ENCODE measurements around the gene CADPS2.

Gene CADPS2

DNA sequence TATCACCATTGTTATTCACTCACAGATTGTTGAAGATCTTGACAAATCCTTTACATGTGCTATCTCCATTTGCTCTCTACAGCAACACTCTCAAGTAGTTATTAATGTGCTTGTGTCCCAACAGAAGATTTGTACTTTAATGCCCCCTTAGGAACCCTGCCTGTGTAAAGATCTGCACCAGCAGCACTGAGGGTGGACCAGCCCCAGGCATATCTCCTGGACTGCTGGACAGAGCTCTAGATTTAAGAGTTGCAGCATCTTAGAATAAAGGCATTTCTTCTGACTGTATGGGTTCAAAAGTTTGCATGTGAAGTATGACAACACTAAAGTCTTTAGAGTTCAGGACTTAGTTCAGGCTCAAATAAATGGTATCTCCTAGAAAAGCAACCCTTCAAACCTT is 282.0 kb downstream of the CADPS2 start:
- Mint-ChIP-seq H3K4me3 (no peak overlapping the region), H3K36me3 (ENCODE audit: low read depth) (no peaks in the 10 kb centered on the region), H3K4me1 (no peaks in the 10 kb centered on the region), H3K9me3 (no peaks in the 10 kb centered on the region), H3K27ac (no peak overlapping the region), H3K27me3 (ENCODE audit: low read depth) (no peaks in the 10 kb centered on the region)
- TF ChIP-seq, protein P1, sequence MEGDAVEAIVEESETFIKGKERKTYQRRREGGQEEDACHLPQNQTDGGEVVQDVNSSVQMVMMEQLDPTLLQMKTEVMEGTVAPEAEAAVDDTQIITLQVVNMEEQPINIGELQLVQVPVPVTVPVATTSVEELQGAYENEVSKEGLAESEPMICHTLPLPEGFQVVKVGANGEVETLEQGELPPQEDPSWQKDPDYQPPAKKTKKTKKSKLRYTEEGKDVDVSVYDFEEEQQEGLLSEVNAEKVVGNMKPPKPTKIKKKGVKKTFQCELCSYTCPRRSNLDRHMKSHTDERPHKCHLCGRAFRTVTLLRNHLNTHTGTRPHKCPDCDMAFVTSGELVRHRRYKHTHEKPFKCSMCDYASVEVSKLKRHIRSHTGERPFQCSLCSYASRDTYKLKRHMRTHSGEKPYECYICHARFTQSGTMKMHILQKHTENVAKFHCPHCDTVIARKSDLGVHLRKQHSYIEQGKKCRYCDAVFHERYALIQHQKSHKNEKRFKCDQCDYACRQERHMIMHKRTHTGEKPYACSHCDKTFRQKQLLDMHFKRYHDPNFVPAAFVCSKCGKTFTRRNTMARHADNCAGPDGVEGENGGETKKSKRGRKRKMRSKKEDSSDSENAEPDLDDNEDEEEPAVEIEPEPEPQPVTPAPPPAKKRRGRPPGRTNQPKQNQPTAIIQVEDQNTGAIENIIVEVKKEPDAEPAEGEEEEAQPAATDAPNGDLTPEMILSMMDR (IDR thresholded peaks at IDR 0.05; ENCODE audit: unreplicated experiment in 3 of 3), result no peak

DNA sequence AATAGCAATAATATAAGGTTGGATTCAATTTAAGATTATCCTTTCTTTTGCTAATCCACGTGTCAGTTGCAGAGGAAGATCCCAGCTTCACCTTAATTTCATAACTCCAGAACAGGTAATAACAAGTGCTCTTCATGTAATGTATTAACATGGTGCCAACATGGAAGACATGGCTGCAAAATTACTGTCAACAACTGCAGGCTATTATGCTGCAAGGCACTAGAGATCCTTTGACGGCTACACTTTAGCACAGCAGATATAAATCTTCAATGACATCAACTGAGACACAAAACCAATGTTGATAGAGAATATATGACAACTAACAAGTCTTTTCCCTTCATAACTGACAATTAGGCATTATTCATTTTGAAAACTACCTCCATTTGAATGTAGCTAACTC is 283.5 kb downstream of the CADPS2 start:
- H3K4me3 Mint-ChIP-seq, result no peak overlapping the region
- H3K27me3 Mint-ChIP-seq (ENCODE audit: low read depth), result no peaks in the 10 kb centered on the region
- no peak overlapping the region for H3K27ac Mint-ChIP-seq
- H3K9me3 Mint-ChIP-seq, result no peaks in the 10 kb centered on the region
- H3K36me3 Mint-ChIP-seq (ENCODE audit: low read depth), result no peaks in the 10 kb centered on the region
- H3K4me1 Mint-ChIP-seq, result no peaks in the 10 kb centered on the region
- TF ChIP-seq, protein P1 (IDR thresholded peaks at IDR 0.05; ENCODE audit: unreplicated experiment in 3 of 3), result no peak

DNA sequence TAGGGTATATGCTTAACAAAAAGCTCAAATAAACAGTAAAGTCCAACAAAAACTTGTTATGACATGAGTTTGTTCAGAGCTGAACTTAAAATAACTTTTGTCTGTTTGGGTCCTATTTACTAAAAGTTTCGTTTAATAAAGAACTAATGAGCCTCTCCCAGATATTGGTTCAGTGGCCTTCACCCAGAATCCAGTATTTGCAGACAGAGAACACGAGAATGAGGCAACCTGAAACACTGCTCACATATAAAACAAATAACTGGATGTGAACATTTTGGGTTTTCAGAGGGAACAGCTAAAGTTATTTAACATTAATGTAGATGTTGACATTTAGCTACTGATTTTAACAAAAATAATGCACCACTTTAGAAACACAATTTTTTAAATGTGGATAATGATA is 285.6 kb downstream of the CADPS2 start:
- H3K36me3 Mint-ChIP-seq (ENCODE audit: low read depth), result no peaks in the 10 kb centered on the region
- H3K27me3 Mint-ChIP-seq (ENCODE audit: low read depth), result no peaks in the 10 kb centered on the region
- H3K27ac Mint-ChIP-seq, result no peak overlapping the region
- no peaks in the 10 kb centered on the region for H3K4me1 Mint-ChIP-seq
- no peaks in the 10 kb centered on the region for H3K9me3 Mint-ChIP-seq
- TF ChIP-seq, protein P1 (IDR thresholded peaks at IDR 0.05; ENCODE audit: unreplicated experiment in 3 of 3), result no peak
- H3K4me3 Mint-ChIP-seq, result no peak overlapping the region

DNA sequence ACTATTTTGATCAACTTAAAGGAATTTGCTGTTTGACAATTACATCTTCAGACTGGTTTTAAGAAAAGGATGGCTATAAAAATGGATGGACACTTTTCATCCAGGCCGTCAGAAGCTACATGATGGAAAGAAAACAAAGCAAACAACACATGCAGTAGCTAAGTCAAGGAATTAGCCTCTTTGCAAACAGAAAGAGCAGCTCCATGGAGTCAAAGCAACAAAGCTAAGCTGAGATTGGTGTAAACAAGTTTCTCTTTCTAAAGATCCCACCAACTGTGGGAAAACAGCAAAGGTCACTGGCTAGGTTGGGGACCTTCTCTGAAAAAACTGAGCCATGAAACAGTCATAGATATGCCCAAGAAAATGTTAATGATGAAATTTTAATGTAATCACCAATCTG is 286.2 kb downstream of the CADPS2 start:
- Mint-ChIP-seq H3K4me3 (no peak overlapping the region), H3K27ac (no peak overlapping the region), H3K36me3 (ENCODE audit: low read depth) (no peaks in the 10 kb centered on the region), H3K27me3 (ENCODE audit: low read depth) (no peaks in the 10 kb centered on the region), H3K9me3 (no peaks in the 10 kb centered on the region), H3K4me1 (no peaks in the 10 kb centered on the region)
- TF ChIP-seq, protein P1 (IDR thresholded peaks at IDR 0.05; ENCODE audit: unreplicated experiment in 3 of 3), result no peak

DNA sequence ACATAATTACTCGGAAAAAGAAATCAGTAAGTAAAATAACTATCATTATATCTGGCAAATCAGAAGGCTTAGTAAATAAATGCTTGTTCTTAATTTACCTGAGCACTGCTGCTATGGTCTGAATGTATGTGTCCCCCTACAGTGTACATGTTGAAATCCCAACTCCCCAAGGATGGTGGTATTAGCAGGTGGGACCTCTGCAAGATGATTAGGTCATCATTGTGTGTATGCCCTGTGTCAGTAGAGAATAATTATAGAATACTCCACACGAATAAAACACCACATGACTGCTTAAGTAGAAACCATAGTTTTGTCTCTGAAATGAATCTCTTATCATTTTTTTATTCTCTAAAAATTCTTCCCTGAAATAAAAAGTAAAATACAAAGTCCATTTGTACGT is 289.0 kb downstream of the CADPS2 start:
- no peaks in the 10 kb centered on the region for H3K36me3 Mint-ChIP-seq (ENCODE audit: low read depth)
- H3K4me3 Mint-ChIP-seq, result no peak overlapping the region
- no peaks in the 10 kb centered on the region for H3K9me3 Mint-ChIP-seq
- H3K4me1 Mint-ChIP-seq, result no peaks in the 10 kb centered on the region
- no peaks in the 10 kb centered on the region for H3K27me3 Mint-ChIP-seq (ENCODE audit: low read depth)
- no peak overlapping the region for H3K27ac Mint-ChIP-seq
- TF ChIP-seq, protein P1 (IDR thresholded peaks at IDR 0.05; ENCODE audit: unreplicated experiment in 3 of 3), result no peak

DNA sequence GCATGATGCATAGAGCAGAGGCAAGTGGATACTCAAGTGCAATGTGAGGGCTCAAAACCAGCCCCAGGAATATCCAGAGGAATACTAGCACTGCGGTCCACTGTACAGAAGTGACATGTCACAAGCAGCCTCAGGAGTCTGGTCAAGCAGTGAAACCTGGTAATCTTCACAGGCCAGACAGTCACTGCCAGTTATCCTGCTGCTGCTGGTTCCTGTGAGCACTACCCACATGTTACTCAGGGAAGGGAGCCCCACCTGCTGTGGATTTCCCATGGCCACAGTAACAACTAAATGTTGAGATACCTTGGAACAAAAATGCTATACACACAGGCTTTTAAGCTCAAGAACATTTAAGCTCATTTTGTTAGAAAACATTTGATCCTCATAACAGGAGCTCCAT is 290.4 kb downstream of the CADPS2 start:
- no peaks in the 10 kb centered on the region for H3K4me1 Mint-ChIP-seq
- H3K27me3 Mint-ChIP-seq (ENCODE audit: low read depth), result no peaks in the 10 kb centered on the region
- no peak overlapping the region for H3K4me3 Mint-ChIP-seq
- TF ChIP-seq, protein P1 (IDR thresholded peaks at IDR 0.05; ENCODE audit: unreplicated experiment in 3 of 3), result no peak
- H3K27ac Mint-ChIP-seq, result no peak overlapping the region
- H3K36me3 Mint-ChIP-seq (ENCODE audit: low read depth), result no peaks in the 10 kb centered on the region
- peaks cover 6% of the 10 kb centered on the region for H3K9me3 Mint-ChIP-seq

Data from nephron (organoid).